ENCODE measurements around the gene LACRT. TPM values are rescaled to one million over a fixed set of nuclear protein-coding genes. Genes with fewer than 3 reads are reported as not detected.
"Not testable (repeated sequence)": the region's sequence is repeated elsewhere in the genome, so short reads cannot be mapped to it uniquely, and the experiment has no call there.

The LACRT gene
- total RNA-seq, 2 donors from 2014 or later = not detected

DNA sequence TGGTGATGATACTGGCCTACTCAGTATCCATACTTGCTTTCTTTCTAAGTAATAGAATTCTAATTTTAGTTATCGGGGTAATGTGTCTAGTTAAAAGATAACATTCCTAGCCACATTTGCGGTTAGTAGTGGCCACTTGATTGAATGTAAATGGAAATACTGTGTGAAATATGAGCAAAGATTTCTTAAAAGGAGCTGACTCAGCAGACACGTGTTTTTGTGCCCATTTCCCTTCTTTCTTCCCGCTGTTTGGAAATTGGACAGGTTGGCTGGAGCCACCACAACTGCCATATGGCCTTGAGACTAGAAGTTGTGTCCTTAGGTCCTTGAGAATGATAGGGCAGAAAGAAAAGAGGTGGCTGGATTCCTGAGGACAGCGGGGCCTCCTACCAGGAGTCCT is 33.2 kb upstream of the LACRT start:
- H3K4me1 ChIP-seq (ENCODE audit: control insufficient read depth in 1 of 2, low read depth in 2 of 2) = no peaks in the 10 kb centered on the region
- no peaks in the 10 kb centered on the region for H3K27me3 ChIP-seq (replicated peaks; ENCODE audit: insufficient read depth)
- no peak for TF ChIP-seq CTCF (IDR thresholded peaks at IDR 0.05)
- no peaks in the 10 kb centered on the region for H3K36me3 ChIP-seq
- ATAC-seq (ENCODE audit: insufficient number of reproducible peaks, low FRiP score, low read depth) (no peak), DNase-seq (ENCODE audit: low spot score) (no peak)
- no peak overlapping the region for H3K27ac ChIP-seq
- no peaks in the 10 kb centered on the region for H3K9me3 ChIP-seq
- H3K4me3 ChIP-seq = no peak overlapping the region

DNA sequence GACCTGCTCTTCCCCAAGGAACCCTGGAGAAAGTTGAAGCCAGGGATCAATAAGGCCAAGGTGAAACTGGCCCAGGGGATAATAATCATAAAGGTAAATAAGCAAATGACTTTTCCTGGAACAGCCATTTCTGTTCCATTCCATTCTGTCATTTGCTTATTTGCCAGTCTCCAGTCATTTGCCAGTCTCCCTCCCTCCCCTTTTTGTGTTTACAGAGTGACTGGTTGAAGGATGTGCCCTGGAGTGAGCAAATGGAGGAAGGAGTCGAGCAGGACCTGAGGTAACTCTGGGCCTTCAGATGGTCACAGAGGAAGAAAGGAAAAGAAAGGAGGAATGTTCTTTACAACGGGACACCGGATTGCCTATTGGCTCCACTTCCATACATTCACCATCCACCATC is 31.3 kb upstream of the LACRT start:
- TF ChIP-seq CTCF (IDR thresholded peaks at IDR 0.05) = no peak
- Histone ChIP-seq H3K4me3 (no peak overlapping the region), H3K27ac (no peak overlapping the region), H3K9me3 (no peaks in the 10 kb centered on the region), H3K36me3 (no peaks in the 10 kb centered on the region), H3K4me1 (ENCODE audit: control insufficient read depth in 1 of 2, low read depth in 2 of 2) (no peaks in the 10 kb centered on the region), H3K27me3 (replicated peaks; ENCODE audit: insufficient read depth) (no peaks in the 10 kb centered on the region)
- ATAC-seq (ENCODE audit: insufficient number of reproducible peaks, low FRiP score, low read depth) (no peak), DNase-seq (ENCODE audit: low spot score) (no peak)

DNA sequence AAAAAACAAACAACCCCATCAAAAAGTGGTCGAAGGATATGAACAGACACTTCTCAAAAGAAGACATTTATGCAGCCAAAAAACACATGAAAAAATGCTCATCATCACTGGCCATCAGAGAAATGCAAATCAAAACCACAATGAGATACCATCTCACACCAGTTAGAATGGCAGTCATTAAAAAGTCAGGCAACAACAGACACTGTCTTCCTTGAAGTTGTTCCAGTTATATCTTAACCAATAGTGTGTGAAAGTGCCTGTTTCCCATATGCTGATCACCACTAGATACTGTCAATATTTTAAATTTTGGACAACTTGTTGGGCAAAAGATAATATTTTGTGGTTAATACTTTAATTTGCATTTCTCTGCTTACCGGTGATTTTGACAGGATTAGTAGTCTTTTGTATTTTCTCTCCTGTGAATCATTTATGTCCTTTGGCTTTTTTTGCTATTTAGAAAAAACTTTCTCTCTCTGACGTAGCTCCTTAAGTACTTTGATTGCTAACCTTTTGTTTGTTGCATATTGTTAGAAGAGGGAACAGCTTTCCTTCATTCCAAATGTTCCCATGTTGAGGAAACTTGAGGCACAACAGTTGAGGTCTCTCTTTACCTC is 30.4 kb upstream of the LACRT start:
- H3K9me3 ChIP-seq; H3K27me3 ChIP-seq (replicated peaks; ENCODE audit: insufficient read depth); H3K36me3 ChIP-seq; DNase-seq (ENCODE audit: low spot score); H3K4me3 ChIP-seq; ATAC-seq (ENCODE audit: insufficient number of reproducible peaks, low FRiP score, low read depth); H3K4me1 ChIP-seq (ENCODE audit: control insufficient read depth in 1 of 2, low read depth in 2 of 2); H3K27ac ChIP-seq: not testable (repeated sequence)

- Histone ChIP-seq H3K9me3 (no peaks in the 10 kb centered on the region), H3K4me1 (ENCODE audit: control insufficient read depth in 1 of 2, low read depth in 2 of 2) (no peaks in the 10 kb centered on the region), H3K4me3 (no peak overlapping the region), H3K27ac (no peak overlapping the region), H3K27me3 (replicated peaks; ENCODE audit: insufficient read depth) (no peaks in the 10 kb centered on the region), H3K36me3 (no peaks in the 10 kb centered on the region)
- DNase-seq (ENCODE audit: low spot score) = no peak
- no peak for ATAC-seq (ENCODE audit: insufficient number of reproducible peaks, low FRiP score, low read depth)
- TF ChIP-seq CTCF (IDR thresholded peaks at IDR 0.05) = no peak
Measured at GRCh38 chr12:54663603-54664002, 28.9 kb upstream of the LACRT start.

DNA sequence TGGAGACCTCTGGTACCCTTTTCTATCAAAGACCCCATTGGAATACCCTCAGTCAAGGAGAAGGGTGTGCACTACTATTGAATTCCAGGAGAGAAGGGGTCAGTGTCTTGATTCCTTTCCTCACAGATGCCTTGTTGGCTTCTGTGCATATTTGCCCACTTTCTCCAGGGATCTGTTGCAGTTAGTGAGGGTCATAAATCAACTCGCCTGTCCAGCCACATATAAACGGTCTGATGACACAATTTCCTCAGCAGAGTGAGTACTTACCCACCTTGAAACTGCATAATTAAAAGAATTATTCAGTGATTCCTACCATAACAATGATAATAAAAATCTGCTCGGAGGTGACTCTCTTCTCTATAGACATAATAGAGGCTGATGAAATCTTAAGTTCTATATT is 27.3 kb upstream of the LACRT start:
- TF ChIP-seq CTCF (IDR thresholded peaks at IDR 0.05) = no peak
- no peaks in the 10 kb centered on the region for H3K4me1 ChIP-seq (ENCODE audit: control insufficient read depth in 1 of 2, low read depth in 2 of 2)
- no peak overlapping the region for H3K27ac ChIP-seq
- no peaks in the 10 kb centered on the region for H3K27me3 ChIP-seq (replicated peaks; ENCODE audit: insufficient read depth)
- no peak for DNase-seq (ENCODE audit: low spot score)
- no peaks in the 10 kb centered on the region for H3K9me3 ChIP-seq
- ATAC-seq (ENCODE audit: insufficient number of reproducible peaks, low FRiP score, low read depth) = no peak
- no peak overlapping the region for H3K4me3 ChIP-seq
- H3K36me3 ChIP-seq = no peaks in the 10 kb centered on the region

DNA sequence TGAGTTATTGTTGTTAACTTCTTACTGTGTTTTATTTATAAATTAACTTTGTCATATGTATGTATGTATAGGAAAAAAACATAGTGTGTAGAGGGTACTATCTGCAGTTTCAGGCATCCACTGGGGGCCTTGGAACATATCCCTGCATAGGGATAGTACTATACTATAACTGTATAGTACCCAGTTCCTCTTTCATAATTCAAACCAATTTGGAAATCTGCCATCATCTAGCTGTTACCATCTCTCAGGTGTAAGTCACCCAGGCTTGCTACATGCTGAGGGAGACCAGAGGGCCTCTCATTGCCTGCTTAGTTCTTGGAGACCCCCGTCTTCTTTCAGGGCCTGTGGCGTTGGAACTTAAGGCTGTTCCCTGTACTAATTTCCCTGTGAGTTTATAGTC is 26.4 kb upstream of the LACRT start:
- no peak for TF ChIP-seq CTCF (IDR thresholded peaks at IDR 0.05)
- Histone ChIP-seq H3K36me3 (no peaks in the 10 kb centered on the region), H3K4me1 (ENCODE audit: control insufficient read depth in 1 of 2, low read depth in 2 of 2) (no peaks in the 10 kb centered on the region), H3K9me3 (no peaks in the 10 kb centered on the region), H3K27ac (no peak overlapping the region), H3K27me3 (replicated peaks; ENCODE audit: insufficient read depth) (no peaks in the 10 kb centered on the region), H3K4me3 (no peak overlapping the region)
- no peak for ATAC-seq (ENCODE audit: insufficient number of reproducible peaks, low FRiP score, low read depth)
- DNase-seq (ENCODE audit: low spot score) = no peak

Measured in thoracic aorta (tissue), 2 donors.